ENCODE measurements around the gene MYRF. TPM values are rescaled to one million over a fixed set of nuclear protein-coding genes. Genes with fewer than 3 reads are reported as not detected.
A peak's percentile ranks its signal among the peaks of the same experiment; 100 is the strongest.

The MYRF gene
- total RNA-seq, result 10 to 100 TPM in 1 of 3 donors, 1 to 10 TPM in 2; 4.9 to 15.3 (median 7.3) TPM
- total RNA-seq (2013), result 0.68 TPM

GRCh38 chr11:61752117-61752924 is at the start of gene MYRF:
Gene MYRF (plus strand): TSS chr11:61752636. CDS start chr11:61752745, 109 bp downstream.
- Mint-ChIP-seq H3K4me1 (peaks cover 9 to 27% of the 10 kb centered on the region in 2 donors), H3K27me3 (ENCODE audit: low read depth in 2 of 2) (peaks cover 8 to 25% of the 10 kb centered on the region in 2 donors), H3K9me3 (no peaks in the 10 kb centered on the region), H3K36me3 (no peaks in the 10 kb centered on the region), H3K27ac (peak within 1 kb of the TSS; percentile 64 to 78), H3K4me3 (peak within 1 kb of the TSS; percentile 85)
- Histone ChIP-seq H3K36me3 (ENCODE audit: control insufficient read depth, insufficient read depth, low read length) (no peaks in the 10 kb centered on the region), H3K4me3 (ENCODE audit: low read length) (peak within 1 kb of the TSS; percentile 23), H3K4me1 (ENCODE audit: control insufficient read depth, insufficient read depth, low read length) (peaks cover 25% of the 10 kb centered on the region), H3K9me3 (ENCODE audit: control insufficient read depth, insufficient read depth, low read length) (no peaks in the 10 kb centered on the region), H3K27ac (ENCODE audit: low read length) (no peak within 1 kb of the TSS), H3K27me3 (ENCODE audit: control insufficient read depth, insufficient read depth, low read length) (peaks cover 13% of the 10 kb centered on the region)
- intact Hi-C loops (cut with micrococcal nuclease), result no loop called here
- DNase-seq, result peak; percentile 69 to 74
- WGBS (ENCODE audit: insufficient coverage), result 4% methylated on average over 93 of the region's 93 CpGs
- ATAC-seq, result peak; percentile 86 to 87 (median 86)
- peak; percentile 36 for TF ChIP-seq CTCF (IDR thresholded peaks at IDR 0.05)

DNA sequence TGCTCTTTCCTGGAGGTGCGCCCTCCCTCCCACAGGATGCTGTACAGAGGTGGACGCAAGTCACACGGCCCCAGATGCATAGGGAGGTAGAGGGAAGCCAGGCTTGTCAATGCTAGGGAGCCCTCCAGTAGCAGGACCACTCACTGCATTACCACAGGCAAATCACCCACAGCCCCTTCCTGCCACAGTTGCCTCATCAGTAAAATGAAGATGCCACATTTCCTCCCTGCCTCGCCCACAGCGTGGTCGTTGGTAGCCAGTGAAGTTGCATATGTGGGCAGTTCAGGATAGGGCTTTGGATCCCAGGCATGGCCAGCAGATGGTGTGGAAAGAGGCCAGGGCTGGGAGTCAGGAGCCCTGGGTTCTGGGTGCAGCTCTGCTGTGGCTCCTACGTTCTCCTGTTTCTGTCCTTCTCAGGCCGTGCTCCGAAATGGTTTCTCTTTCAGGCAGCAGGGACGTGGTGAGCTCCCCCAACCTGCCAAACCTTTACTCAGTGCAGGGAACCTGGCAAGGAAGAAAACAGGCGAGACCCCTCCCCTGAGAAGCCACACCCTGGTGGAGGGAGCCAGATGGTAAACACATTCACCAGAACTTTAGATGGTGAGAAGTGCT is 49.6 kb upstream of the MYRF start:
- Histone ChIP-seq H3K36me3 (ENCODE audit: control insufficient read depth, insufficient read depth, low read length) (no peaks in the 10 kb centered on the region), H3K9me3 (ENCODE audit: control insufficient read depth, insufficient read depth, low read length) (no peaks in the 10 kb centered on the region), H3K4me3 (ENCODE audit: low read length) (no peak overlapping the region), H3K27me3 (ENCODE audit: control insufficient read depth, insufficient read depth, low read length) (no peaks in the 10 kb centered on the region), H3K4me1 (ENCODE audit: control insufficient read depth, insufficient read depth, low read length) (peaks cover 32% of the 10 kb centered on the region), H3K27ac (ENCODE audit: low read length) (no peak overlapping the region)
- H3K36me3 Mint-ChIP-seq, result no peaks in the 10 kb centered on the region
- WGBS (ENCODE audit: insufficient coverage), result 30% methylated on average over 11 of the region's 11 CpGs
- peak in 1 of 2 donors; percentile 31 for DNase-seq
- peaks cover 30 to 43% of the 10 kb centered on the region in 2 donors for H3K4me1 Mint-ChIP-seq
- no peaks in the 10 kb centered on the region for H3K9me3 Mint-ChIP-seq
- H3K4me3 Mint-ChIP-seq, result peak overlapping the region; percentile 77
- intact Hi-C loops (cut with micrococcal nuclease), result no loop called here
- peak overlapping the region; percentile 31 to 84 for H3K27ac Mint-ChIP-seq
- peaks cover 9 to 11% of the 10 kb centered on the region in 2 donors for H3K27me3 Mint-ChIP-seq (ENCODE audit: low read depth in 2 of 2)
- ATAC-seq, result peak; percentile 65 to 86 (median 69)
- no peak for TF ChIP-seq CTCF (IDR thresholded peaks at IDR 0.05)

DNA sequence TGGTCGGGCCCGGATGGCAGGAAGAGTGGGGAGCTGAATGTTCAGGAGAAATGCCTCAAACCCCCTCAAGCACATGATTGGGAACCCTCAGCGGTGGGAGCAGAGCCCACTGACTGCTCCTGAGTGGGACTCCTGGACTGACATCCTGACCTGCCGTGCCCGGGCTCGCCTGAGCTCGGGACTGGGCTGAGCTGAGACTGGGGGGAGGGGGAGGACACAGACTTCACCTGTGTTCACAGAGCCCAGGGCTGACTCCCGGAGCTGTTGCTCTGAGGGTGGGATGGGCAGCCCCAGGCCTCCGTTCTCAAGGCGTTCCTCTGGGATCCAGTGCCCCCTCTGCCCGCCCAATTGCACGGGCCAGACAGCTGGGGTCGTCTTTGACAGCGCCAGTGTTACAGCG is 47.6 kb upstream of the MYRF start:
- peaks cover 16% of the 10 kb centered on the region for H3K4me1 ChIP-seq (ENCODE audit: control insufficient read depth, insufficient read depth, low read length)
- H3K27ac ChIP-seq (ENCODE audit: low read length), result no peak overlapping the region
- no peak overlapping the region for H3K4me3 ChIP-seq (ENCODE audit: low read length)
- H3K27me3 ChIP-seq (ENCODE audit: control insufficient read depth, insufficient read depth, low read length), result no peaks in the 10 kb centered on the region
- no peak for TF ChIP-seq CTCF (IDR thresholded peaks at IDR 0.05)
- ATAC-seq (no peak), DNase-seq (no peak)
- peak overlapping the region in 1 of 2 donors; percentile 59 for H3K27ac Mint-ChIP-seq
- H3K36me3 ChIP-seq (ENCODE audit: control insufficient read depth, insufficient read depth, low read length), result no peaks in the 10 kb centered on the region
- WGBS (ENCODE audit: insufficient coverage), result 87% methylated on average over 15 of the region's 15 CpGs
- no peaks in the 10 kb centered on the region for H3K9me3 Mint-ChIP-seq
- H3K4me1 Mint-ChIP-seq, result peaks cover 20 to 32% of the 10 kb centered on the region in 2 donors
- H3K27me3 Mint-ChIP-seq (ENCODE audit: low read depth in 2 of 2), result peaks cover 9 to 11% of the 10 kb centered on the region in 2 donors
- H3K4me3 Mint-ChIP-seq, result no peak overlapping the region
- H3K36me3 Mint-ChIP-seq, result no peaks in the 10 kb centered on the region
- intact Hi-C loops (cut with micrococcal nuclease), result no loop called here
- H3K9me3 ChIP-seq (ENCODE audit: control insufficient read depth, insufficient read depth, low read length), result no peaks in the 10 kb centered on the region
